Omental fat pad (tissue), 4 donors: Measurements from ENCODE around the gene RAB10. TPM values are rescaled to one million over a fixed set of nuclear protein-coding genes. Genes with fewer than 3 reads are reported as not detected.

Experiments
- ATAC-seq: fragments of 150-250 bp; one replicate; pipeline ENCODE4 v1.9.1; 2016; ENCODE audit warnings: mild to moderate bottlenecking, moderate library complexity; ENCODE audit not compliant: low FRiP score
- DNase-seq: peaks from one replicate; pipeline ENCODE4 v3.0.0-alpha.2; 2019; ENCODE audit warnings: low spot score
- total RNA-seq, 4 donors: library from RNA; depleted of rRNA; stranded (reverse); fragments of >200 nt; gene quantifications; one replicate each; pipeline ENCODE4 v1.1.0, GENCODE V29; 2016
- TF ChIP-seq, protein P1 (sequence below), 3 donors: fragments of 450-650 bp; IDR thresholded peaks; one replicate each; pipeline ENCODE4 v1.5.1; 2016 to 2017; ENCODE audit warnings: antibody characterized with exemption in 3 of 3, mild to moderate bottlenecking in 3 of 3, moderate library complexity in 2 of 3

Gene RAB10
- total RNA-seq: 100 to 1,000 TPM in 1 of 4 donors, 10 to 100 TPM in 3; 78.3 to 115 (median 86.1) TPM

DNA sequence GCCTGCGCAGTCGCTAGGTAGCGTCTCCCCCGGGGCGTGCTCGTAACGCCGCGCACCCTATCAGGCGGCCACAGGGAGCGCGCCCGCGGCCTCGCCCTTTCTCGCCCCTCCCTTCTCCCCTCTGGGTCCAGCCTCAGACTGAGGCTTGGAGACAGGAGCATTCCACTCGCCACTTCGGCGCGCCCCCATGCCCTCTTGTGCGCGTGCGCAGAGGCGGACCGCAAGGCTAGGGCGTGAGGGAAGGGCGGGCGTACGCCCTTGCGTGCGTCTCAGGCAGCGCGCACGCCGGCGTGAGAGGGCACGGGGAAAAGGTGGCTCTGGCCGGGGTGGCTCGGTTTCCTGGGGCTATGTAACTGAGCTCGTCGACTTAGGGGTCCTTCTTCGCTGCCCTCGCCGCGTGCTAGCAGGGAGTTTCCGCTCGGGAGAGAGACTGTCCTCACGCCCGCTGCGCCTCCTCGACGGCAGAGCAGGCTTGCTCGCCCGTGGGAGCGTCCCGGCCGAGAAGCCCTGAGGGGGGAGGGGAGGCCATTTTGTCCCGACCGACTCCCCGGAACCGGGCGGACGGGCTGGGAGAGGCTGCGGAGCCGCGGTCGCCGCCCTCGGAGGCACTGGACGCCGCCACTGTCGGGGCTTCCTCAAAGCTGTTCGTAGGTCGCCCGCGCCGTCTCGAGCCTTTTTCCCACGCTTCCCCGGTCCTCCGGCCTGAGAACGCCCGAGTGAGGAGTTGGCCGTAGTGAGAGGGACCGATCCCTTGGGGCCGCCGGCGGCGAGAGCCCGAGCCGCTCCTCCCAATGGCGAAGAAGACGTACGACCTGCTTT lies at the start of gene RAB10:
RAB10 (plus strand) TSS at position 267 of the 819 bp plus-strand sequence; CDS start at position 792, 525 bp downstream.
- TF ChIP-seq, protein P1, sequence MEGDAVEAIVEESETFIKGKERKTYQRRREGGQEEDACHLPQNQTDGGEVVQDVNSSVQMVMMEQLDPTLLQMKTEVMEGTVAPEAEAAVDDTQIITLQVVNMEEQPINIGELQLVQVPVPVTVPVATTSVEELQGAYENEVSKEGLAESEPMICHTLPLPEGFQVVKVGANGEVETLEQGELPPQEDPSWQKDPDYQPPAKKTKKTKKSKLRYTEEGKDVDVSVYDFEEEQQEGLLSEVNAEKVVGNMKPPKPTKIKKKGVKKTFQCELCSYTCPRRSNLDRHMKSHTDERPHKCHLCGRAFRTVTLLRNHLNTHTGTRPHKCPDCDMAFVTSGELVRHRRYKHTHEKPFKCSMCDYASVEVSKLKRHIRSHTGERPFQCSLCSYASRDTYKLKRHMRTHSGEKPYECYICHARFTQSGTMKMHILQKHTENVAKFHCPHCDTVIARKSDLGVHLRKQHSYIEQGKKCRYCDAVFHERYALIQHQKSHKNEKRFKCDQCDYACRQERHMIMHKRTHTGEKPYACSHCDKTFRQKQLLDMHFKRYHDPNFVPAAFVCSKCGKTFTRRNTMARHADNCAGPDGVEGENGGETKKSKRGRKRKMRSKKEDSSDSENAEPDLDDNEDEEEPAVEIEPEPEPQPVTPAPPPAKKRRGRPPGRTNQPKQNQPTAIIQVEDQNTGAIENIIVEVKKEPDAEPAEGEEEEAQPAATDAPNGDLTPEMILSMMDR (IDR thresholded peaks at IDR 0.05): no peak
- DNase-seq (peak; percentile 91), ATAC-seq (peak; percentile 97)

DNA sequence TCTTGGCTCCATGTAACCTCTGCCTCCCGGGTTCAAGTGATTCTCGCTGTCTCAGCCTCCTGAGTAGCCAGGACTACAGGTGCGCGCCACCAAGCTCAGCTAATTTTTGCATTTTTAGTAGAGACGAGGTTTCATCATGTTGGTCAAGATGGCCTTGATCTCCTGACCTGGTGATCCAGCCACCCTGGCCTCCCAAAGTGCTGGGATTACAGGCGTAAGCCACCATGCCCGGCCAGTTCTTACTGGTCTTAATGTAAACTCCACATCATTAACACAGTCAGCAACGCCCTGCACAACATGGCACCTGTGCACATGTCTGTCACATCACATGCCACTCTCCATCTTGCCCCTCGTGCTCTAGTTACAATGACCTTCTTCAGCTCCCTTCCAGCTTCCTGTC lies 45.8 kb upstream of the RAB10 start:
- DNase-seq: no peak
- TF ChIP-seq, protein P1 (IDR thresholded peaks at IDR 0.05): no peak
- no peak for ATAC-seq

DNA sequence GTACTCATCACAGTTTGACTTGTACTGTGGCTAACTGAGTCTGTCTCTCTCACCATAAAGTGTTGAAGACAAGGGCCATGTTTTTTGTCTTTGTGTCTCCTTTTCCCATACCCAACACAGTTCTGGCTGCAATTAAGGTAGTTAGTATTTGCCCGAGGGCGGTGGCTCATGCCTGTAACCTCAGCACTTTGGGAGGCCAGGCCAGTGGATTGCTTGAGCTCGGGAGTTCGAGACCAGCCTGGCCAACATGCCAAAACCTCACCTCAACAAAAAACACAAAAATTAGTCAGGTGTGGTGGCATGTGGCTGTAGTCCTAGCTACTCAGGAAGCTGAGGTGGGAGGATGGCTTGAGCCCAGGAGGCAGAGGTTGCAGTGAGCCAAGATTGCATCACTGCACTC lies 44.7 kb upstream of the RAB10 start:
- DNase-seq (no peak), ATAC-seq (no peak)
- TF ChIP-seq, protein P1 (IDR thresholded peaks at IDR 0.05): no peak

DNA sequence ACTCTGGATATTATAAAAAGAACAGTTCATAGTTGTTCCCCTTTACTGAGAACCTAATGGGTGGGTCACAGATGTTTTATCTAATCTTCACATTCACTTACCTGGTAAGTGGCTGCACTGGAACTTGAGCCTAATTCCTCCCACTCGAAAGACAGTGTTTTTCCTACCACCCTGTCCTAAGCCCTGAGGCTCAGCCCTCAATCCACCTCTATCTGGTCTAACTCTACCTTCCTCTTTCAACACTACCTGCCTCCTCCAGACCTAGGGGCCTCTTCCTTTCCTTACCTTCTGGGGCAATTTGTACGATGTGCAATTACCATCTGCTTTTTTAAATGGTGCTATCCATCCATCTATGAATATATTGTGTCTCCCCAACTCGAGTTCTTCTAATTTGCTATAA lies 41.9 kb upstream of the RAB10 start:
- TF ChIP-seq, protein P1 (IDR thresholded peaks at IDR 0.05): no peak
- no peak for ATAC-seq

DNA sequence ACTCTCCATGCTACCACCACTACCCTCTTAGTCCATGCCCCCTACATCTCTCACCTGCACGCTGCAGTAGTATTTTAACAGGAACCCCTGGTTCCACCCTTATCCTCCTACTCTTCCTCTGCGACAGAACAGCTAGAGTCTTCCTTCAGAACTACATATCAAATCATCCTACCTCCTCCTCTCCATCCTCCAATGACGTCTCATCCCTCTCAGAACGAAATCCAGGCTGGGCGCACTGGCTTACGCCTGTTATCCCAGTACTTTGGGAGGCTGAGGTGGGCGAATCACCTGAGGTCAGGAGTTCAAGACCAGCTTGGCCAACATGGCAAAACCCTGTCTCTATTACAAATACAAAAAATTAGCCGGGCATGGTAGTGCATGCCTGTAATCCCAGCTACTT lies 41.3 kb upstream of the RAB10 start:
- TF ChIP-seq, protein P1 (IDR thresholded peaks at IDR 0.05): no peak
- DNase-seq (no peak), ATAC-seq (no peak)

More for the DNA sequence above, 41.9 kb upstream of the RAB10 start:
- no peak for DNase-seq

GRCh38 chr2:25993049-25993448 lies 40.8 kb upstream of the RAB10 start:
- TF ChIP-seq, protein P1 (IDR thresholded peaks at IDR 0.05): no peak
- ATAC-seq (no peak), DNase-seq (no peak)

DNA sequence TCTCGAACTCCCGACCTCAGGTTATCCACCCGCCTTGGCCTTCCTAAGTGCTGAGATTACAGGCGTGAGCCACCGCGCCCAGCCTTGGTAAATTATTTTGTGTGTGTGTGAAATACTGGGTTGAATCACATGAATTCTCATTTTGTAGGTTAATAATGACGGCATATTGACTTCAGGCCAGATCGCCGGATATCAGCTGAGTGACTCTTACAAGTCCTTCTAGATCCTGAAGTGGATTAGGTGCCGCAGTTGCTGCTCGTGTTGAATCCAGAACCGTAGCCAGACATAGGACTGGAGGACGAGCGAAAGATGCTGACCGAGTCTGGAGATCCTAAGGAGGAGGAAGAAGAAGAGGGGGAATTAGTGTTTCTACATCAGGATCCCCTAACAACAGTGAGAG lies 39.4 kb upstream of the RAB10 start:
- ATAC-seq: no peak
- no peak for DNase-seq

More for the DNA sequence above, 39.4 kb upstream of the RAB10 start:
- TF ChIP-seq, protein P1 (IDR thresholded peaks at IDR 0.05): no peak
